Measurements from ENCODE around the gene CATSPER4. TPM values are rescaled to one million over a fixed set of nuclear protein-coding genes. Genes with fewer than 3 reads are reported as not detected.

The CATSPER4 gene
- polyA plus RNA-seq, 1 donor from 2014 or later = not detected

DNA sequence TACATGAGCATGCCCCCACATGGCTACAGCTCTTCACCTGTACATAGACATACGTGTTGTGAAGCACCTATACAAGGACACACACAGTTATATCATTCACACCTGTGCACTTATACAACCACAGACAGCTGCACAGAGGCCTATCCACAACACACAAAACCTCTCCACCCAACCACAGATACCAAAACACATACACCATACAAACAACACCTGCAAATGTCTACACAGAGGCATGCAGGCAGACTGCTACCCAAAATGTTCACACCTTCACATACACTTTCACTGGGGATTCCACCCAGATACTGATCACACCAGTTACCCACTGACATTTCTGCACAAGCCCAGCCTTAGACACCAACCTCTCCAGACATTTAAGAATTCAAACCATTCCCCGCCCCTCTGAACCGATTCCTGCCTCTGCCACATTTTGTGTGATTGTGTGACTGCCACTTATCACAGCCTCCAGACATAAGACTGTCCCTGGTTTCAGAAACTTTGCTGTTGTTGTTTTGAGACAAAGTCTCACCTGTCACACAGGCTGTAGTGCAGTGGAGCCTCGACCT is 23.6 kb upstream of the CATSPER4 start:
- TF ChIP-seq EZH2 (IDR thresholded peaks at IDR 0.05; ENCODE audit: borderline replicate concordance, insufficient read depth, low read length, poor library complexity, severe bottlenecking) (no peak), TAF1 (IDR thresholded peaks at IDR 0.05; ENCODE audit: low read depth) (no peak), EP300 (conservative IDR thresholded peaks at IDR 0.05; ENCODE audit: poor library complexity, severe bottlenecking) (no peak), POLR2AphosphoS5 (IDR thresholded peaks at IDR 0.05) (no peak), RAD21 (conservative IDR thresholded peaks at IDR 0.05) (no peak), MXI1 (conservative IDR thresholded peaks at IDR 0.05; ENCODE audit: poor library complexity, severe bottlenecking) (no peak), SMC3 (conservative IDR thresholded peaks at IDR 0.05; ENCODE audit: poor library complexity) (no peak)
- TF ChIP-seq, protein P1, sequence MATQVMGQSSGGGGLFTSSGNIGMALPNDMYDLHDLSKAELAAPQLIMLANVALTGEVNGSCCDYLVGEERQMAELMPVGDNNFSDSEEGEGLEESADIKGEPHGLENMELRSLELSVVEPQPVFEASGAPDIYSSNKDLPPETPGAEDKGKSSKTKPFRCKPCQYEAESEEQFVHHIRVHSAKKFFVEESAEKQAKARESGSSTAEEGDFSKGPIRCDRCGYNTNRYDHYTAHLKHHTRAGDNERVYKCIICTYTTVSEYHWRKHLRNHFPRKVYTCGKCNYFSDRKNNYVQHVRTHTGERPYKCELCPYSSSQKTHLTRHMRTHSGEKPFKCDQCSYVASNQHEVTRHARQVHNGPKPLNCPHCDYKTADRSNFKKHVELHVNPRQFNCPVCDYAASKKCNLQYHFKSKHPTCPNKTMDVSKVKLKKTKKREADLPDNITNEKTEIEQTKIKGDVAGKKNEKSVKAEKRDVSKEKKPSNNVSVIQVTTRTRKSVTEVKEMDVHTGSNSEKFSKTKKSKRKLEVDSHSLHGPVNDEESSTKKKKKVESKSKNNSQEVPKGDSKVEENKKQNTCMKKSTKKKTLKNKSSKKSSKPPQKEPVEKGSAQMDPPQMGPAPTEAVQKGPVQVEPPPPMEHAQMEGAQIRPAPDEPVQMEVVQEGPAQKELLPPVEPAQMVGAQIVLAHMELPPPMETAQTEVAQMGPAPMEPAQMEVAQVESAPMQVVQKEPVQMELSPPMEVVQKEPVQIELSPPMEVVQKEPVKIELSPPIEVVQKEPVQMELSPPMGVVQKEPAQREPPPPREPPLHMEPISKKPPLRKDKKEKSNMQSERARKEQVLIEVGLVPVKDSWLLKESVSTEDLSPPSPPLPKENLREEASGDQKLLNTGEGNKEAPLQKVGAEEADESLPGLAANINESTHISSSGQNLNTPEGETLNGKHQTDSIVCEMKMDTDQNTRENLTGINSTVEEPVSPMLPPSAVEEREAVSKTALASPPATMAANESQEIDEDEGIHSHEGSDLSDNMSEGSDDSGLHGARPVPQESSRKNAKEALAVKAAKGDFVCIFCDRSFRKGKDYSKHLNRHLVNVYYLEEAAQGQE (IDR thresholded peaks at IDR 0.05; ENCODE audit: borderline replicate concordance) = no peak
- TF ChIP-seq, protein P2, sequence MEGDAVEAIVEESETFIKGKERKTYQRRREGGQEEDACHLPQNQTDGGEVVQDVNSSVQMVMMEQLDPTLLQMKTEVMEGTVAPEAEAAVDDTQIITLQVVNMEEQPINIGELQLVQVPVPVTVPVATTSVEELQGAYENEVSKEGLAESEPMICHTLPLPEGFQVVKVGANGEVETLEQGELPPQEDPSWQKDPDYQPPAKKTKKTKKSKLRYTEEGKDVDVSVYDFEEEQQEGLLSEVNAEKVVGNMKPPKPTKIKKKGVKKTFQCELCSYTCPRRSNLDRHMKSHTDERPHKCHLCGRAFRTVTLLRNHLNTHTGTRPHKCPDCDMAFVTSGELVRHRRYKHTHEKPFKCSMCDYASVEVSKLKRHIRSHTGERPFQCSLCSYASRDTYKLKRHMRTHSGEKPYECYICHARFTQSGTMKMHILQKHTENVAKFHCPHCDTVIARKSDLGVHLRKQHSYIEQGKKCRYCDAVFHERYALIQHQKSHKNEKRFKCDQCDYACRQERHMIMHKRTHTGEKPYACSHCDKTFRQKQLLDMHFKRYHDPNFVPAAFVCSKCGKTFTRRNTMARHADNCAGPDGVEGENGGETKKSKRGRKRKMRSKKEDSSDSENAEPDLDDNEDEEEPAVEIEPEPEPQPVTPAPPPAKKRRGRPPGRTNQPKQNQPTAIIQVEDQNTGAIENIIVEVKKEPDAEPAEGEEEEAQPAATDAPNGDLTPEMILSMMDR (IDR thresholded peaks at IDR 0.05; ENCODE audit: poor library complexity, severe bottlenecking) = no peak
- Histone ChIP-seq H3K4me3 (ENCODE audit: low read length) (no peak overlapping the region), H3K9me2 (ENCODE audit: insufficient read depth, low read length) (no peaks in the 10 kb centered on the region), H3K27me3 (ENCODE audit: insufficient read depth, low read depth, low read length) (peaks cover 14% of the 10 kb centered on the region), H3K27ac (ENCODE audit: low read length) (no peak overlapping the region), H3K9ac (ENCODE audit: low read length) (no peak overlapping the region), H4K20me1 (ENCODE audit: insufficient read depth) (no peaks in the 10 kb centered on the region), H3F3A (ENCODE audit: insufficient read depth, low read length, poor library complexity, severe bottlenecking) (no peaks in the 10 kb centered on the region), H2AFZ (ENCODE audit: low read depth, low read length) (no peak overlapping the region), H3K4me2 (ENCODE audit: low read length) (no peak overlapping the region), H3K36me3 (ENCODE audit: insufficient read depth, low read length) (no peaks in the 10 kb centered on the region), H3K79me2 (replicated peaks; ENCODE audit: insufficient read depth, low read length) (no peaks in the 10 kb centered on the region), H3K9me3 (ENCODE audit: low read length) (no peaks in the 10 kb centered on the region)

DNA sequence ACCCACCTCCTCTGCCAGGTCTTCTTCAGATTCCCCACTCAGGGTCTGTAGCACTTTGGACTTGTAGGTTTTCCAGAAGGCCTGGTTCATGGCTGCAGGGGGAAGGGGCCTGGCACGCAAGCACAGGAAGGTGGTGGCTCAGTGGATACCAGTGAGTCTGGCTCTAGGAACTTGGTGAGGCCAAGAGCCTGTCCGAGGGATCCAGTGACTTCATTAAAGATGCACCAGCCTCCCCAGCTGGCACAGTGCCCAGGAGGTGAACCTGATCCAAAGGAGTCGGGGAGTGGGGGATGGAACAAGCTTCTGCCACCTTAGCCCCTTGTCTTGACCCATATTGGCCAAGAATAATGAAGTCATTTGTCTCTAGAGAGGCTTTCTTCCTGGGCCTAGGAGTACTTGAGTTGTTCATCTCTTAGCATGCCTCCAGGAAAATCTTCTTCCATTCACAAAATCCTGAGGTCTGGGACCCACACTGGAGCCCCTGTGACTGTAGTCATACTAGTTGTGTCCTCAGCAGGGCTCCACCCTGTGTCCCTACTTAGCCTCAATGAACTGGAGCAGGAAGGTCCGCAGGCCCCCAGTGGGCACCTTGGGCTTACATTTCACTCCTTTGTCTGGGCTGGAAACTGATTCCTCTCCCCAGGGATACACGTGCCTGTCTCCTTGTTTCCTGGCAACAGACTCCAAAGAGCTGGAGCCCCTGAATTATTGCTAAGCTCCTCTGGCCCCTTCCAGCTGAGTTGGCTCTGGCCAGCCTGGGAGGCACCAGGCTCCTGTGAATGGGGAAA is 21.8 kb upstream of the CATSPER4 start, which contains the start of gene C1orf232:
C1orf232 (minus strand) TSS at position 554 of the 788 bp plus-strand sequence; CDS start at position 90, 464 bp downstream.
- no peak for TF ChIP-seq SMC3 (conservative IDR thresholded peaks at IDR 0.05; ENCODE audit: poor library complexity)
- TF ChIP-seq EP300 (conservative IDR thresholded peaks at IDR 0.05; ENCODE audit: poor library complexity, severe bottlenecking) = no peak
- TF ChIP-seq, protein P2 (IDR thresholded peaks at IDR 0.05; ENCODE audit: poor library complexity, severe bottlenecking) = no peak
- TF ChIP-seq POLR2AphosphoS5 (IDR thresholded peaks at IDR 0.05) = no peak
- TF ChIP-seq TAF1 (IDR thresholded peaks at IDR 0.05; ENCODE audit: low read depth) = no peak
- TF ChIP-seq MXI1 (conservative IDR thresholded peaks at IDR 0.05; ENCODE audit: poor library complexity, severe bottlenecking) = no peak
- no peak for TF ChIP-seq EZH2 (IDR thresholded peaks at IDR 0.05; ENCODE audit: borderline replicate concordance, insufficient read depth, low read length, poor library complexity, severe bottlenecking)
- TF ChIP-seq, protein P1 (IDR thresholded peaks at IDR 0.05; ENCODE audit: borderline replicate concordance) = no peak
- no peak for TF ChIP-seq RAD21 (conservative IDR thresholded peaks at IDR 0.05)
- no peaks in the 10 kb centered on the region for H4K20me1 ChIP-seq (ENCODE audit: insufficient read depth)
- no peaks in the 10 kb centered on the region for H3K36me3 ChIP-seq (ENCODE audit: insufficient read depth, low read length)
- H3F3A ChIP-seq (ENCODE audit: insufficient read depth, low read length, poor library complexity, severe bottlenecking) = no peaks in the 10 kb centered on the region
- H3K79me2 ChIP-seq (replicated peaks; ENCODE audit: insufficient read depth, low read length) = no peaks in the 10 kb centered on the region
- no peaks in the 10 kb centered on the region for H3K9me2 ChIP-seq (ENCODE audit: insufficient read depth, low read length)
- H3K27ac ChIP-seq (ENCODE audit: low read length) = peak within 1 kb of the TSS; percentile 35
- H3K4me3 ChIP-seq (ENCODE audit: low read length) = peak within 1 kb of the TSS; percentile 94
- H3K4me2 ChIP-seq (ENCODE audit: low read length) = peak within 1 kb of the TSS; percentile 82
- H3K9me3 ChIP-seq (ENCODE audit: low read length) = no peaks in the 10 kb centered on the region
- H3K9ac ChIP-seq (ENCODE audit: low read length) = peak within 1 kb of the TSS; percentile 85
- peak within 1 kb of the TSS; percentile 95 for H2AFZ ChIP-seq (ENCODE audit: low read depth, low read length)
- H3K27me3 ChIP-seq (ENCODE audit: insufficient read depth, low read depth, low read length) = peaks cover 4% of the 10 kb centered on the region

Measured in neural cell (in vitro differentiated cells).